SK-MEL-5 (cell line): ENCODE data around the gene BDH1. TPM values are rescaled to one million over a fixed set of nuclear protein-coding genes. Genes with fewer than 3 reads are reported as not detected.
A peak's percentile ranks its signal among the peaks of the same experiment; 100 is the strongest.

Experiments
- DNase-seq: peaks from one replicate; pipeline ENCODE4 v3.0.0-alpha.2; 2016; ENCODE audit warnings: low read depth, low spot score
- in situ Hi-C: cut with HindIII; loops from 2 replicates; pipeline ENCODE4 v1.10.0; 2016; ENCODE audit warnings: low sequenced_read_pairs, high pct_unique_total_duplicates, low pct_unique_long_range_greater_than_20kb
- total RNA-seq: library from RNA; depleted of rRNA; stranded (reverse); fragments of >200 nt; shearing (Covaris generic); gene quantifications from 2 replicates; pipeline ENCODE4 v1.2.3, GENCODE V29; 2014

BDH1 gene
- total RNA-seq, 1 experiment from 2014 or later = 5.0 TPM

DNA sequence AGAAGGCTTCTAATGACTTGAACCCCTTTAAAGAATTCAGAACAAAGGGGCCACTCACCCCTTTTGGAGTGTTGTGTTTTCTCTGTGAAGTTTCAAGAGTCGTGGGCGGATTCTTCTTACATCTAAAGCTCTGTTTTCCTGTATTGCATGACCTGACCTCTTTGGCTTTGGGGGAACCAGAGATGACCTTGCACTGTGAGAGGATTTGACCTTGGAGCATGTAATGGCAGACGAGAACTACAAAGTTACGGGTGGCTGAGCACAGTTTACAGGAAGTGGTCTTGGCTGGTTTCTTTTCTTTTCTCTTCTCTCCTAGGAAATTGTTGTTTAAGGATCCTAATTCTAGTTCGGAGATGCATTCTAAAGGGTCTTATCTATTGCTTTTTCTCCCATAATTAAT, 6.2 kb upstream of the BDH1 start:
- no peak for DNase-seq
- in situ Hi-C loops = no loop called here

DNA sequence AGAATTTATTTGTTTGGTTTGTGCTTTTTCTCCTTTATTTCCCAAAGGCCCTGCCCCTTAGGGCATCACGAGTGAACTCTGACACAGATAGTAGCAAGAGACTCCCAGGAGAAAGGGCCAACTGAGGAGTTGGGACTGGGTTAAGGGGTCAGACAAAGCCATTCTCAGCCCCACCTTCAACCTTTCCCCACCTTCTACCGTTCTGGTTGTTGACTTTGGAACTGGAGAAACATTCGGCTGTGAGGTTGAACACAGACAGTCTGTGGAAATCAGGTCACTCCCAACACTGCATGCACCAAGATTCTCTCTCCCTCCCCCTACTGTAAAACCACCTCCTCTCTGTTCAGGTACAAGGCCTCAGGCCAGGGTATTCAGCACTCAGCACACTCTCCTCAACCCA, 3.9 kb upstream of the BDH1 start:
- no peak for DNase-seq
- in situ Hi-C loops = no loop called here

DNA sequence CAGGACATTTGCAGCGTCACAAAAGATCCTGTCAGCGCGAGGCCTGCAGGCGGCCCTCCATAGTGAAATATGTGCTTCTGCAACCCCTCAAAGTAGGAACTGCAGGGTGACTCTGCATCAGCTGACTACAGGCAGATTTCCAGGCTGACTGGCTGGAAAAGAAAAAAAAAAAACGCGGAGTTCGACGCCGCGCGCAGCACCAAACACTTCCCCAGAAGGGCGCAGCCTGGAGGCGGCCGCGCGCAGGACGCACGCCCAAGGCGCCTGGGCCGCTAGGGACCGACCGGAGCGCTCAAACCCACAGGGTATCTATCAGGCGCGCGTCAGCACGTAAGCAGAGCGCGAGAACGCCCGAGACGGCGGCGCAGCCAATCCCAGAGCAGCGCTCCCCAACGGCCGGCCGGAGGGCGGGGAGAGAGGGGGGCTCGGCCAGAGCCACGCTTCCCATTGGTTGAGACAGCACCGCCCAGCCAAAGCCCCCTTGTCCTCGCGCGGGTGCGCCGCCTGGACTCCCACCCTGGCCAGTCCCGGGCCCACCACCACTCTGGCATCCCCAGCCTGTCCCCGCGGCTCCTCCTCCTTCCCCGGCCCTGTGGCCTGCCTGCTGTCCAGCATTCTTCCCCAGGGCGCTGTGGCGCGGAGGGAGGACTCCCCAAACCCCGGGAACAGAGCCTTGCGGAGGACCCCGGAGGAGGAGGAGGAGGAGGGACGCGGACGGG, 1.0 kb downstream of the BDH1 start:
- DNase-seq = peak; percentile 96
- in situ Hi-C loops = no loop called here

DNA sequence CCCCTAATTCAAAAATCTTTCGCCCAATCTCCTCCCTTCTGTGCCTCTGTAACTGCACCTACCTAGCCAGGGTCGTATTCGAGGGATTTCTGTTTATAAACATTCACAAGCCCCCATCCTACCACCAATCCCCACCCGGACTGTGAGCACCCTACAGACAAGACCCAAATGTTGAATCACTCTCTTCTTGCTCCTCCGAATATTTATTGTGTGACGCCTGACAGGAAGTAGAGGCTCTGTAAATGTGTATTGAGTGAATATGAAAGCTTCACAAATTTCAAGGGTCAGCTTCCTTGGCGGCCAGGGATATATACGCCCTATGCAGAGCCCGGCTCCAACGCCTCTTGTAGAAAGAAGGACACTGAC, 1.6 kb downstream of the BDH1 start:
- DNase-seq = no peak
- in situ Hi-C loops = no loop called here

DNA sequence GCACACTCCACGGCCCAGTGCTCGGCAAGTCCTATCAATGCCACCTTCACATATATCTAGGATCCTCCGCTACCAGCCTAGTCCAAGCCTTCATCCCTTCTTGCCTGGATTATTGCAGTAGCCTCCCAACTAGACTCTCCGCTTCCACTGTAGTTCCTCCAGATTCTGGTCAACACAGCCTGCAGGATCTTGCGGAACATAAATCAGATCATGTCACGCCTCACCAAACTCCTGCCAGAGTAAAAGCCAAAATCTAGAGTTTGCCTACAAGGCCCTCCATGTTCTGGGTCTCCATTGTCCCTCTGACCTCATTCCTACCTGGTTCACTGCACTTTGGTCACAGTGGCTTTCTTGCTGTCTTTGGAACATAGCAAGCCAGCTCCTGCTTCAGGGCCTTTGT, 3.6 kb downstream of the BDH1 start:
- DNase-seq = no peak
- in situ Hi-C loops = no loop called here

DNA sequence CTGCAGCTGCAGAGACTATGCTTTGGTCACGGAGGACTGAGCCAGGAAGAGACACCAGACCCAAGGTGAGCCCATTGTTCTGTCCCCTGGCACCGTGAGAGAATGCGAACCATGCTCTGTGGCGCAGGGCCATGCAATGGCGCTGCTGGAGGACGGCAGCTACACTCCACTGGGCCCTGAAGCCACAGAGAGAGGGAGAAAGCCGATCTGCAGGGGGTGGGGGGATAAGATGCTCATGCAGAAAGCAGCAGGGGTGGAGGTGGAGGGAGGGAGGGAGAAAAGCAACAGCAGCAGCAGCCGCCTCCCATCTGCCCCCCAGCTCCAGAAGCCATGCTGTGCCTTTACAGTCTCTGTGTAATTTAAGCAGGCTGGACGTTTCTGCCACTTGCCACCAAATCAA, 5.3 kb downstream of the BDH1 start:
- in situ Hi-C loops = no loop called here
- DNase-seq = no peak

DNA sequence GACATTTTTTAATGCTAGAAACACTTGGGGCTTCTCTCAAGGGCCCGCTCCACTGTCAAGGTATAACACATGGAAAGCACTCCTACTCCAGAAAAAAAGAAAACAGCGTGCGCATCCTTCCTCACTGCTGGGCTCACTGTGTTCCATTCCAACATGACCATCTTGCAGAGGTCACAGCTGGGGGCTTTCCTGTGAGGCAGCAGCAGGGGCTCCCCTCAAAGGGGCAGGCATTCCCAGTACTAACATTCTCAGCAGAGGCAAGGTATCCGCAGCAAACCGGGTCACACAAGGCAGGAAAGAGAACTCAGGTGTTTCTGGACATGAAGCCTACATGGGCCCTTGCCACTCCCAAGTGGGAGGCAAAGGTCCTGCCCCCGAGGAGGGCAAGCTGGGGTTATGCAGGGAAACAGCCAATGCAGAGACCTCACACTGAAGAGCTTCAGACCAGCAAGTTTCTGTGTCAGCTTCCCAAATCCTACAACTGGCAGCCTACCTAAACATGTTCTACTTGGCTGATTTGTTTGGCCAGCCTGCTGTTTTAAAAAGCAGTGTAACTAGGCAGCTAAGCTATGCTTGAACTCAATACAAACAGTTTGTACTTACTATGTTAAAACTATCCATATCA, 6.4 kb downstream of the BDH1 start:
- no peak for DNase-seq
- in situ Hi-C loops = no loop called here

DNA sequence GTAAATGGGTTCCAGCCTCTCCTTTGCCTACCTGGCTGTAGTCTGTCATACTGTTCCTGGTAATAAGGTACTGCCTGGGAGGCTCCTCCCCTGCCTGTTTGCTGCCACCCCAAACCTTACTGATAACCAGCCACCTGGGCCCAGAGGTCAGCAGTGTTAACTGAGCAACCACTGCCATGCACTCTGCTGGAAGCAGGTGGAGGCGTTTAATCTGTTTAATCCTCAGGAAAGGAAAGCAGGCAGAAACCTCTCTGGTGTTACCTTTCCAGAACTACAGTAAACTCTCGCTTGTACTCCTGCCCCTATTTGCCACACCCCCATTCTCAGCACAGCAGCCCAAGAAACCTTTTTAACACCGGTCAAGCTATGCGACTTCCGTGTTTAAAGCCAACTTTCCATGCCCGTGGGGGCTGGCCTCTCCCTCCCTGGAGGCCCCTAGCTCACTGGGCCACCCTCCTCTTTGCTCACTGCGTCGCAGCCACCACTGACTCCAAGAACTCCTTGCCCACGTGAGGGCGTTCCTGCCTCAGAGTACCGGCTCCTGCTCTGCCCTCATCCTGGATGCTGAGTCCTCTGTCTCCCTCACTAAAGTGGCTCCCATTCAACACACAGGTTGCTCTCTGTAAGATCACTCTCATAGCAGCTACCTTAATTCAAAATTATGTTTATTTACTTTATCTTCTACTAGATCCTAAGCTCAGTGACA, 8.3 kb downstream of the BDH1 start:
- in situ Hi-C loops = no loop called here

DNA sequence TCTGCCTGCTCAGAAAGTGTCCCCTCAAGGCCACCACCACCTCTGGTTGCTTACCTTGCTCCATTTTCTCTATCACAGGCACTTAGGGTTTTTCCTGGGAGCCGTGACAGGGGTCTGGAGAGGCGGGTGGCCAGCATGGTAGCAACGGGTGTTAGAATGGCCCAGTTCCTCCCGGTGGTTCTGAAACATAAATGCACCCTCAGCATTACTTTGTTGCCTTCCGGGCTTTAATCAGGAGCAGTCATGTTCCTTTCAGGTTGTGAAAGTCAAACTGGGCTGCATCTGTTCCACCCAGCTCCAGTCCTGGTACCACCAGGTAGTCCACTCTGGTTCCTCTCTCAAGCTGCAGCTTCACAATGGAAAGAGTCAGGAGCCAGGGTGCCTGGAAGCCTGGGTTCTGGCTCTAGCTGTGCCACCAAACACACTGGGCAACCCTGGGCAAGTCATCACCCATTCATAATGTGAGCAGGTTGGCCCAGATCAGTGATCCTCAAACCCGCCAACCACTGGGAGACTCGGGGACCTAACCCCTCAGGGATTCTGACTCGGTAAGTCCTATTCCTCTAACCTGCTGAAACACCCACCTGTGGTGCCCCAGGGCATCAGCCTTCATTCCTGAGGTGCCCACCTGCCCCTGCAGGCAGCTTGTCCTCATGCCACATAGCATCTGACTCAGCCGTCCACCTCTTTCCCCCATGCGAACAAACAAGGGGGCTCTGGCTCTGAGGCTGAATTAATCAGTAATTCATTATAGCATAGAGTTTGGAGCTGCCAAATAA, 9.3 kb downstream of the BDH1 start:
- no peak for DNase-seq
- in situ Hi-C loops = no loop called here

More for the DNA sequence above, 8.3 kb downstream of the BDH1 start:
- DNase-seq = peak; percentile 18

DNA sequence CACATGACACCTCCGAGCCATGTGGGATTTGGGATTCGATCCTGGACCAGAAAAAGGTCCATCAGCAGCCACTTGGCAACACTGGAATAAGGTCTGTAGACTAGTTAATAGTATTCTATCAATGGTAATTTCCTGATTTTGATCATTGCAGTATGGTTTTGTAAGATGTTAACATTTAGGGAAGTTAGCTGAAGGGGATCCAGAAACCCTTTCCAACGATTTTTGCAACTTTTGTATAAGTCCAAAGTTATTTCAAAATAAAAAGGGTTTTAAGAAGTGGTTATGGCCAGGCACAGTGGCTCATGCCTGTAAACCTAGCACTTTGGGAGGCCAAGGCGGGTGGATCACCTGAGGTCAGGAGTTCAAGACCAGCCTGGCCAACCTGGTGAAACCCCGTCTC, 10.2 kb downstream of the BDH1 start:
- no peak for DNase-seq

DNA sequence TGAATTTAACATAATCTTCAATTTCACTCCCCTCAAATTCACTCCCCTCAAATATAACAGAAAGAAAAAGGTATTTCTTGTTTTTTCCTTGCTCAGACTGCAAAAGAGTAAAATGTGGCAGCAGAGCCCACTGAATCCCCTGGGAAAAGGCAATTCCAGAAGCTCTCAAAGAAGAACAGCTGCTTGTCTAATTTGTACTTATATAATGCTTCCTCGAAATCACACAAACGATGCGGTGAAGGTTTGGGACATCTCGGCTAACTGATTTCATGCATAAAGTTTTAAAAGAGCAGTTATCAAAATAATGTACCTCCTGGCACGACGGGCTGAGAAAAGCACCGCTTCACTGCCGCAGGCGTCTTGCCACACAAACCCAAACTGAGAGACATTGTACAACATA, 10.7 kb downstream of the BDH1 start:
- in situ Hi-C loops = no loop called here
- no peak for DNase-seq

More for the DNA sequence above, 10.2 kb downstream of the BDH1 start:
- in situ Hi-C loops = no loop called here

DNA sequence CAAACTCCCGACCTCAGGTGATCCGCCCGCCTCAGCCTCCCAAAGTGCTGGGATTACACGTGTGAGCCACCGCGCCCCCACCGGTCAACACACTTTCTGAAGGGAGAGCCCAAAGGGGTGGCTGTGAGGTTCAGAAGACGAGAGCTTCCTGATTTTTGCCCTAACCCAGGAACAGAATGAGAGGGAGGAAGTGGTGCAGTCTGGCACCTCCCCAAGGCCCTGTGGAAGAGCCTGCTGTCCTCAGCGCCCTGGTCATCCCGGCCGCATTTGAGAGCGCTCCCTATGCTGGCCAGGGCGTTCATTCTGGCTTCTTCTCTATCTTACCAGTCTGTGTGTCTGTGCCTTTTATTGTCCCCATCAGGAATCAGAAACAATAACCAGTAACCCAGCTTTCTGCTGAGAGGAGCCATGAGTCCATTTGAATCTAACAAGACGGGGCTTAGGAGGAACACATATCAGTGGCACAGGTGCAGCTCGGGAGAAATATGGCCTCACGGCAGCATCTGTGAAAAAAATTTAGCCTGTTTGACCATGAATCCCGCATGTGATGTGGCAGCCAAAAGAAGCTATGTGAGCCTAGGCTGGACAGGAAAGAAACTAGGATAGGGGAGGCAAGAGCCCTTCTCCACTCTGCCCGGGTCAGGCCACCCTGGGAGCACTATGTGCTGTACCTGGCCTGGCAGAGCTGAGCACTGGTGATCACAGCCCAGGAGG, 12.9 kb downstream of the BDH1 start:
- in situ Hi-C loops = no loop called here

DNA sequence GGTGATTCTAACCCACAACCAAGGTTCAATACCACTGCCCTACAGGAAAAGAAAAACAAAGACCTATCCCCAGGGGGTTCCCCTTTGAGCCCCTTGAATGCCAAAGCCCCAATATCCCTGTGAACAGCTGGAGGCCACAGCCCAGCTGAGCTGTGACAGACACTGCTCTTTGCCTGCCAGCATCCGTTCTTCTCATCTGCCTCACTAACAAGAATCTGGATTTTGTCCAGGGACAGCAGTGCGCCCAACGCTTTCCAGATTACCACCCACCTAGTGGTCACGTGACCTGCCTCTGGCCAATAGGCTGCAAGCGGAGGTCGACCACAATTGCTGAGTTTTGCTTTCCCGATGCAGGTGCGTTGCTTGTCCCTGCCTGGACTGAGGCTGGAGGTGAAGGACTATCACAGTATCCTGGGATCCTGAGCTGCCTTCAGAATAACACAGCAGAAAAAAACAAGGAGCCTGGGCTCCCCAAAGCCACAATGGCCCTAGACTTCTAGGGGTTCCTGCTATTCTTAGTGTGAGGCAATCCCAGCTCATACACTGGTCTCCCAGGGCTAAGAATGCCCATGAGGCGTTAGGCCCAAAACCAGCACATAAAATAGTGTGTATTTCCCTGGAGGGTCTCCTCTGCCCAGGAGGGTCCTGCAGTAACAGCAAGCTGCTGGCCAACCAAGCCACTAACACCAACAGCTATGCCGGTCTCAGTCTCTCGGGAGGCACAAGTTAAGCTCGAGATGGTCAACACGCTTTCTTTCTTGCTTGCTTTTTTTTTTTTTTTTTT, 13.8 kb downstream of the BDH1 start:
- no peak for DNase-seq
- in situ Hi-C loops = no loop called here

More for the DNA sequence above, 12.9 kb downstream of the BDH1 start:
- DNase-seq = no peak

DNA sequence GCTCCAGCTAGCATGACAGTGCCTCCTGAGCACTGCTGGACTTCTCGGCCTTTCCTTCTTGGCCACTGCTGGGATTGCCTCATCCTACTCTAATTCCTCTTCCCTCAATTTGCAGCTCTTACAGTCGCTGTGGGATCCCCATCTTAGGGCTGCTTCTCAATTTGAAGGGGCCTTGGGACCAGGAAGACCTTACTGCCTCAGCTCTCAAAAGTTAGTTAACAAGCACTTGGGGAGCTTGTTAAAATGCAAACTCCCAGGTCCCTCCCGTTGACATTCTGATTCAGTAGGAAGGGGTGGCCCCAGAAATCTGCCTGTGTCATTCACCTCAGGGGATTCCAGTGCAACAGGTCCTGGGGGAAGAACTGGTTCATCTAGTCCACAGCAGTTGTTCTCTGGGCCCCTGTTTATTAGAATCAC, 14.8 kb downstream of the BDH1 start:
- in situ Hi-C loops = no loop called here
- no peak for DNase-seq

DNA sequence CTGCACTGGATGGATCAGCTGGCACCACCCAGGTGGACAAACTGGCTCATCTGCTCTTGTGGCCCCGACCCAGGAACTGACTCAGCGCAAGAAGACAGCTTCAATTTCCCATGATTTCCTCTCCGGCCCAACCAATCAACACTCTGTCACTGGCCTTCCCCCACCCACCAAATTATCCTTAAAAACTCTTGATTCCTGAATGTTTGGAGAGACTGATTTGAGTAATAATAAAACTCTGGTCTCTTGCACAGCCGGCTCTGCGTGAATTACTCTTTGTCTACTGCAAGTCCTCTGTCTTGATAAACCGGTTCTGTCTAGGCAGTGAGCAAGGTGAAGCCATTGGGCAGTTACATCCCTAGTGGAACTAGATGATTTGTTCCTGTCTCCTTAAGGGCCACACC, 16.1 kb downstream of the BDH1 start:
- no peak for DNase-seq
- in situ Hi-C loops = no loop called here

DNA sequence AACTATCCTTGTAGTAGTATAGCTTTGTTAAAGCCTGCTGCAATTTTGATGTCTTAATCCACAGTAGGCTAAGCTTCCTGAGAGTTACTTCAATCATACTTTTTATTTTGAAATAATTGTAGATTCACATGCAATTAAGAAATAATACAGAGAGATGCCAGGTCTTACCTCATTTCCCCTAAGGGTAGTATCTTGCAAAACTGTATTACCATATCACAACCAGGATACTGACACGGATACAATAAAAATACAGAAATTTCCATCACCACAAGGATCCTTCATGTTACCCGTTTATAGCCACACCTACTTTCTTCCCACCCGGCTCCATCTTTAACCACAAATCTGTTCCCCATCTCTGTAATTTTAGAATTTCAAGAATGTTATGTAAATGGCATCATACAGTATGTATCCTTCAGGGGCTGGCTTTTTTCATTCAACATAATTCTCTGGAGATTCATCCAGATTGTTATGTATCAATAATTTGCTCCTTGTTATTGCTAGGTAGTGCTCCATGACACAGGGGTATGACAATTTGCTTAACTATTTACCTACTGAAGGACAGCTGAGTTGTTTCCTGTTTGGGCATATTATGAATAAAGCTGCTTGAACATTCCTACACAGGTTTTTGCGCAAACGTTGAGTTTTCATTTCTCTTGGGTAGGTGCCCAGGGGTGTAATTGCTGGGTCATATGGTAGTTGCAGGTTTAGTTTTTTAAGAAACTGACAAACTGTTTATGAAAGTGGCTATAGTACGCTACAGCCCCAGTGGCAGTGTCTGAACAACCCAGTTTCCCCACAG, 21.6 kb downstream of the BDH1 start:
- in situ Hi-C loops = no loop called here
- DNase-seq = no peak
